DMS79 treated with DMSO at 0.1 percent for 48 hours (cell line): ENCODE measurements around the gene GJB4.
"Not testable (repeated sequence)": the region's sequence is repeated elsewhere in the genome, so short reads cannot be mapped to it uniquely, and the experiment has no call there.

Experiments
- DNase-seq: peaks from one replicate; lab custom pipeline; 2025; lab: John Stamatoyannopoulos, UW

The GJB4 gene

GRCh38 chr1:34746785-34747637 lies 12.5 kb upstream of the GJB4 start:
- DNase-seq = no peak

- no peak for DNase-seq
These were observed 11.9 kb upstream of the GJB4 start for GRCh38 chr1:34747638-34747941.

DNA sequence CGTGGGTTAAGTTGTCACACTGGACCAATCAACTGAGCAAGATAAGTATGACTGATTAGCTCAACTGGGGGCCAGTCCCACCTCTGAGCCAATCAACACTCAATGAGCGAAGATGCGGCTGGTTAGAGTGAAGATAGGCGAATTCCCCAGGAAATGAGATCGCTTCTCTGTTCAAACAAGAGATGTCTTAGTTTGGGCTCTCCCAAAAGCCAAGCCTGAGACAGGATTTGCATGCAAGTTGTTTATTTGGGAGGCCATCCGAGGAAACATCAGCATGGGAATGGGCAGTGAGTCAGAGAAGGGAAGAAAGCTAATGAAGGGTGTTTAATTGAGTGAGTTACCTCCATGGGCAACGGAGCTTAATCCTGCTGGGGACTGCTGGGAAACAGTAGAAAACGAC lies 9.5 kb upstream of the GJB4 start:
- no peak for DNase-seq

GRCh38 chr1:34750610-34751009 lies 8.9 kb upstream of the GJB4 start:
- no peak for DNase-seq

DNA sequence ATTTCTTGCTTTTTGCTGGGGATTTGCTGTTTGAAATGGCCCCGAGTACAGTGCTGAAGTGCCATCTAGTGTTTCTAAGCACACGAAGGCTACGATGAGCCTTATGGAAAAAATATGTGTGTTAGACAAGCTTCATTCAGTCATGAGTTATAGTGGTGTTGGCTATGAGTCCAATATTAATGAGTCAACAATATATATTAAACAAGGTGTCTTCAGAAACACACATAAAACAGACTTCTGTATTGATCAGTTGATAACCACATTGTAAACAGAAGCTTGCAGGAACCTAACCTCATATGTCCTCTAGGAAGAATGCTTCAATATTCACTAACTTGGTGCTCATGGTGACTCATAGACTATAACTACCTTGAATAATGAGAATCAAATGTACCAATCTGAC lies 6.4 kb upstream of the GJB4 start:
- peak; percentile 6 for DNase-seq

- DNase-seq = no peak
These were observed 4.4 kb upstream of the GJB4 start, which contains the start of gene GJB5 for GRCh38 chr1:34754964-34755637. Gene GJB5, plus strand, starts transcription at chr1:34755047. Its CDS starts 2,284 bp downstream, at chr1:34757331.

DNA sequence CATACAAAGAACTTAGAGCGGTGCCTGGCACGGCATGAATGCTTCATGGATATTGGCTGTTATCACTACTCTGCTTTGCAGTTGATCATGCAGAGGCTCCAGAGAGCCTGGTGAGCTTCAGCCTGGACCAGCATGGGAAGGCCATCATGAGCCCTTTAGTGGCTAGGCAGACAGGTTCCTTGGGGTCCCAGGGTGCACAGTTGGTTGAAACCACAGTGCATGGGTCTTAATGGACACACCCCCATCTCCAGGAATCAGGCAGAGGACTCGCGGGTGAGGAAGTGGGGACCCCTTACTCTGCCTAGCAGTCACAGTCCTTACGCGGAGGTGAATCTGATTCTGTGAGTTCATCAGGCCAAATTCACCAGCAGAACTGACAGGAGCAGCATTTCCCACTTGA lies 3.6 kb upstream of the GJB4 start:
- DNase-seq = no peak

GRCh38 chr1:34757386-34757785 lies 2.2 kb upstream of the GJB4 start:
- no peak for DNase-seq

DNA sequence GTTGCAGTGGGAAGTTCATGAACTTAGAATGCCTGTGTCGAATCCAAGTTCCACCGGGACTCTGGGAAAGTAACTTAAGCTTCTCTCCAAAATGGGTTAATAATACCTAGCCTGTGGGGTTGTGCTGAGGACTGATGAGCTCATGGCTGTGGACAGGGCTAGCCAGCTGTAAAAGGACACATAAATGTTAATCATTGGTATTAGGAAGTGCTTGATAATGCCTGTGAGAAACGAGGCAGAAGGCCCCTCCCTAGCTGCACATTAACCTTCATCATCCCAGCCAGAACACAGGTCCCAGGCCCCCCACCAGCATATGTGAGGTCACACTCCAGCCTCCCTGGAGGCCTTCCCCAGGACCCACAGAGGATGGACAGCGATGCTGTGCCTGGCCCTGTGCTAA lies 789 bp upstream of the GJB4 start:
- DNase-seq = no peak

GRCh38 chr1:34761176-34761761 lies 1.7 kb downstream of the GJB4 start:
- no peak for DNase-seq

DNA sequence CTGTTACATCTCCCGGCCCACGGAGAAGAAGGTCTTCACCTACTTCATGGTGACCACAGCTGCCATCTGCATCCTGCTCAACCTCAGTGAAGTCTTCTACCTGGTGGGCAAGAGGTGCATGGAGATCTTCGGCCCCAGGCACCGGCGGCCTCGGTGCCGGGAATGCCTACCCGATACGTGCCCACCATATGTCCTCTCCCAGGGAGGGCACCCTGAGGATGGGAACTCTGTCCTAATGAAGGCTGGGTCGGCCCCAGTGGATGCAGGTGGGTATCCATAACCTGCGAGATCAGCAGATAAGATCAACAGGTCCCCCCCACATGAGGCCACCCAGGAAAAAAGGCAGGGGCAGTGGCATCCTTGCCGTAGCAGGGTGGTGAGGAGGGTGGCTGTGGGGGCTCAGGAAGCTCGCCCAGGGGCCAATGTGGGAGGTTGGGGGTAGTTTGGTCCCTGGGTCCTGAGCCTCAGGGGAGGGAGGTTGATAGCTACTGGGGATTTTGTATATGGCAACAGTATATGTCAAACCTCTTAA lies 2.3 kb downstream of the GJB4 start:
- DNase-seq = no peak

DNA sequence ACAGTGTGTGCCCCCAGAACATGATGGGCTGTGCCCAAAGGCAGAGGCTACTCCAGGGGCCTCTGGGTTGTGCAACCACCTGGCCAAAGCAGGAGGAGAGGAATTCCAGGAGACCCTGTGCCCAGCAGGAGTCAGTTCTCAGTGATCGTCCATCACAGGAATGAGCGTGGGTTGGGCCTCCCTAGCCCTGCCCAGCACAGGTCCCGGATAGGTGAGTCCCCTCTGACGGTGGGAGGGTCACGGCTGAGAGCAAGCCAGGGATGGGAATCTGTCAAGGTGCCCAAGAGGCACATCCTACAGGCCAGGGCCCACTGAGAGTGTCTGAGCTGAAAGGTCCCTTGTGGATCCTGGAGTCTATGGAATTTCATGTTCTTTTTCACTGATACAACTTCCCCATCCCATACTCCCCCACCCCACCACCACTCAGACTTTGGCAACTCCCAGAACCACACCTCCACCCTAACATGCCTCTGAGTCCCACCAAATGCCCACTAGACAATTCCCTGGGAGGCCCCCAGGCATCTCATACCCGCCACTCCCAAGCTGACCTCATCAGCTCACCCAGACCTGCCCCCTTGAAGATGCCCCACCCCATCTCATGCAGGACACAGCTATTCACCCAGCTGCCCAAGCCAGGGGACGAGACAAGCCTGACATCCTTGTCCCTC lies 3.1 kb downstream of the GJB4 start:
- DNase-seq = no peak

DNA sequence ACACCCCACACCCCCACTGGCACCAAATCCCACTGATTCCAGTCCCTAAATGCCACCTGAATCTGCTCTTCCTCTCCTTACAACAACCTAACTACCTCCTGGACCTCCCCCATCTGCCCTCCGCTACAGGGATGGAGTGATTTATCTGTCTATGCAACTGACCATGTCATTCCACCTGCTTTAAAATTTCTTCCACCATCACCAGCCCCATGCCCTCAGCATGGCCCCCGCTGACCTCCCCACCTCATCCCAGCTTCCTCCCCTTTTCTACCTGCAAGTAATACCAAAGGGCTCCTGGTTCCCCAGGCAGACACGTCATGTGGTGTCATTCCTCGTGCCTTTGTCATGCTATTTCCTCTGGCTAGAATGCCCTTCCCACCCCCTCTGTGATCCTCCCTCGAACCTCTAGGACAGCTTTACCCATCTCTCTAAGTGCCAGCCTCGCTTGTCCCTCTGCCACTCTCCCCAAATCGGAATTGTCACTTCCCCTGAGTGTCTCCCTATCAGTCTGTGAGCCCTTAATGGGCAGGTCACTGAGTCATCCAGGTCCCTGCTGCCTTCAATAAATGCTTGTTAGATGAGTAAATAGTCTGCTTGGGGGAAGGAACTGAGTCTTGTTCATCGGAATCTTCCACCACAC lies 3.7 kb downstream of the GJB4 start:
- no peak for DNase-seq

DNA sequence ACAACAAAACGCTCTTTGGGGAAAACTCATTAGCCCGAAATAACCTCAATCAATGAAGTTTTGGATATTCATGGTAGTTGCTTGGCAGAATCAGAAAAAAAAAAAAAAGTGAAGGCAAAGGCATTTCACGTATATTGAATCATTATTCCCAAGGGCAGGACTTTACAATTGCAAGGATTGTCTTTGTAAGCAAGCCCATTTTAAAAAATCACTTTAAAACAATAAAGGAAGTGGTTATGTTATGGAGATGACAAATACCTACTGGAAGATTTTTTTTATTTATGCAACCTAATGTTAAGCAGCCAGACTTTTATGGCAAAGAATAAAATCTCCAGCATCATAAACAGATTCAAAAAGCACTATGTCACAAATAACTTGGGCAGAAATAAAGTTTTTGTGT lies 9.3 kb downstream of the GJB4 start:
- no peak for DNase-seq

DNA sequence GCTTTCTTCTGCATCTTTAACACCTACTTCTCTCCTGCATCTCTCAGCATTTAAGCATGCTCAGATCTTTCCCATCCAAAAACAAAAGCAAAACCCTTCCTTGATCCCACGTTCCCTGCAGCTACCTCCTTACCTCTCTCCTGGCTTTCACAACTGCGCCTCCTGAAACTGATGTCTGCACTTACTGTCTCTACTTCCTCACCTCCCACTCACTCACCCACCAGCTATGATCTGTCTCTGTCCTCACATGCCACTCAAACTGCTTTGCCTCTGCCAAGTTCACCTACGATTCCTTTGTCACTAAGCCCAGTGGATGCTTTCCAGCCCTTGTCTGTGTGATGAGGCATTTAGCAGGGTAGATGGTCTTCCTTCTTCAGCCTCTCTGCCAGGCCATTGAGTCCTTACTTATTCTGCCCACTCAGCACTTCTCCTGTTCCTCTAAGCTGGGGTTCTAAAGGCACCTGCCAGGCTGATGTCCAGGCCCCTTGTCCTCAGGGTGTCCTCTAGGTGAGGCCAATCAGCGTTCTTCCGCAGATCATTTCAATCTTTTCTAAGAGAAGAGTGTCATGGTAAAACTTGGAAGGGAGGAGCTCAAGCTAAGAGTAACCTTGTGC lies 11.5 kb downstream of the GJB4 start:
- DNase-seq = no peak

DNA sequence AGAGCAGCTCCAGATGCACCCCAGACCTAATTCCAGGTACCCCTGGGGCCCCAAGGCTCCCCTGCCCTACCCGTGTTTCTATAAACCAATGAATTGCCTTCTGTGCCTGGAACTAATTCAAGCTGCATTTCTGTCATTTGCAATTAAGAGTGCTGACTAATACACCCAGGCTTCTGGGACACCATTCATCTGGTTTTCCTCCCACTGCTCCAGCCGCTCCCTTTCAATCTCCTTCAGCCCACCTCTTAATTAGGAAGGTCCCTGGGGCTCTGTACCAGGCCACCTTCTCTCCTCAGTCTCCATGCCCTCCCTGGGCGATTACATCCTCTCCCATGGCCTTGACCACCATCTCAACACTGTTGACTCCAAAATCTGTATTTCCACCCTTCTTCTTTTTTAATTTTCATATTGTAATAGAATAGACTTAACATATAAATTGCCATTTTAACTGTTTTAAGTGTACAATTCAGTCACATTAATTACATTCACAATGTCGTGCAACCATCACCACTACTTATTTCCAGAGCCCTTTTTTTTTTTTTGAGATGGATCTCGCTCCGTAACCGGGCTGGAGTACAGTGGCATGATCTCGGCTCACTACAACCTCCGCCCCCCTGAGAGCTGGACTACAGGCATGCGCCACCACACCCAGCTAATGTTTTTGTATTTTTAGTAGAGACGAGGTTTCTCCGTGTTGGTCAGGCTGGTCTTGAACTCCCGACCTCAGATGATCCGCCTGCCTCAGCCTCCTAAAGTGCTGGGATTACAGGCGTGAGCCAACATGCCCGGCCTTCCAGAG lies 12.2 kb downstream of the GJB4 start:
- DNase-seq = no peak

- not testable (repeated sequence) for DNase-seq
These were observed 13.6 kb downstream of the GJB4 start for GRCh38 chr1:34773114-34773513.

- no peak for DNase-seq
These were observed 15.4 kb downstream of the GJB4 start for GRCh38 chr1:34774957-34775356.

DNA sequence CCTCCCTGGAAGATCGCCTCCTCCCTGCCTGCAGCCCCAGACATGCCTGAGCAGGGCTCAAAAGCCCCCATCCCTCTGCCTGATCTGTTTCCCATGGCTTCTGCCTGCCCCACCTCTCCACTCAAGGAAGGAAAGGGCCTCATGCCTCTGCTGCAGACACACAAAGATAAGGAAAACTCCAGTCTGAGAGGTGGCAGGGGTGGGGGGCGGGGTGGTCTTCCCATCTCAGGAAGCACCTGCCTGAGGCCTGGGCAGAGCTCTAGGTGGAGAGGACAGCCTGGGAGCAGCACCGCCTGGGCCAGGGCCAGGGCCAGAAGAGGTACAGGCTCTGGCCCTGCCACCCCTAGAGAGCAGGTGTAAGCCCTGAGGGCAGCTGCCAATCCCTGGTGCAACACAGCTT lies 17.4 kb downstream of the GJB4 start:
- DNase-seq = no peak

GRCh38 chr1:34777519-34778321 lies 18.2 kb downstream of the GJB4 start:
- DNase-seq = no peak
